CD4-positive, alpha-beta T cell treated with Interleukin-21 for 1 hour (primary cell): ENCODE measurements around the gene IL1F10.
"Not testable (repeated sequence)": the region's sequence is repeated elsewhere in the genome, so short reads cannot be mapped to it uniquely, and the experiment has no call there.

Experiments used
- DNase-seq: peaks from one replicate; pipeline ENCODE4 v3.0.0-alpha.2; 2020

IL1F10 gene

DNA sequence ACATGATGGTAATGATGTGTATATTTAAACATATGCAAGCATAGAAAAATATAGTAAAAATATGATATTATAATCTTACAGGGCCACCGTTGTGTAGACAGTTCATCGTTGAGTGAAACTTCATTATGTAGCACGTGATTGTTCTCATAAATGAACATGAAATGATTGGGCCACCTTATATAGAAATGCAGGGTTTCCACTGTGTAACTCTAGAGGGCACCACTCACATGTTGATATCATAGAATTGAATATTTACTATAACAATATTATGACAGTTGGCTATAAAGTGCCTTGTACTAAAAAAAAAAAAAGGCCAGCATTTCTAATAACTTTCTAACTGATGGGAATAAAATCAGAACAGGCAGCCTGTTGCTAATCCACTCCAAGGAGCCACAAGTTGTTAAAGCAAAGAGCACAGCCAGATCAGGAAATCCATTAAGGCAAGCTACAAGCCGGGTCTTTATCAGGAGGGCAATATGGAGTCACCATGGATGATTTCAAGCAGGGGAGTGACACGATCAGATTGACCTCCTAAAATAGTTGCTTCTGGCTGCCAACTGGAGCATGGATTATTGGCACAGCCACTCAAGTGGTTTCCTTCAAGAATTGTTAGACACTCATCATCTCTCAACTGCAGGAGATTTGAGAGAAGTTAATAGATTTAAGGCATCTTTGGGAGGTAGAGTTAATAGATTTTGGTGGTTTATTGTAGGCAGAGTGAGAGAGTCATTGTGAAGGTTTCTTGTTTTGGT is 16.7 kb downstream of the IL1F10 start:
- DNase-seq = peak; percentile 26

DNA sequence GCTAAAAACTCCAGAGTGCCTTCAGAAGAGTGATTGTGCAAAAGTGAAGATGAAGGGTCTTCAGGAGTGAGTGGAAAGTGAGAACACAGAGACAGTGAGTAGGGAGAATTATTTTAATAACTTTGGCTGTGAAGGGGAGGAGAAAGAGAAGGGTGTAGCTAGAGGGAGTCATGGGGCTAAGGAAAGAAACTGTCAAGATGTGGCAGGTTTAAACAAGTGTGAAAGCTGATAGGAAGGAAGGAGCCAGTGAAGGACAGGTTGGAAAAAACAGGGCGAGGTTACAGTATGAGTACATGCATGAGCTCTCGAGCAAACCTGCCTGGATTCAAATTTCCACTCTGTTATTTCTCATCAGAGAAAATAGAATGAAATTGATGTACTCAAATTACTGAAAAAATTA is 17.8 kb downstream of the IL1F10 start:
- no peak for DNase-seq

DNA sequence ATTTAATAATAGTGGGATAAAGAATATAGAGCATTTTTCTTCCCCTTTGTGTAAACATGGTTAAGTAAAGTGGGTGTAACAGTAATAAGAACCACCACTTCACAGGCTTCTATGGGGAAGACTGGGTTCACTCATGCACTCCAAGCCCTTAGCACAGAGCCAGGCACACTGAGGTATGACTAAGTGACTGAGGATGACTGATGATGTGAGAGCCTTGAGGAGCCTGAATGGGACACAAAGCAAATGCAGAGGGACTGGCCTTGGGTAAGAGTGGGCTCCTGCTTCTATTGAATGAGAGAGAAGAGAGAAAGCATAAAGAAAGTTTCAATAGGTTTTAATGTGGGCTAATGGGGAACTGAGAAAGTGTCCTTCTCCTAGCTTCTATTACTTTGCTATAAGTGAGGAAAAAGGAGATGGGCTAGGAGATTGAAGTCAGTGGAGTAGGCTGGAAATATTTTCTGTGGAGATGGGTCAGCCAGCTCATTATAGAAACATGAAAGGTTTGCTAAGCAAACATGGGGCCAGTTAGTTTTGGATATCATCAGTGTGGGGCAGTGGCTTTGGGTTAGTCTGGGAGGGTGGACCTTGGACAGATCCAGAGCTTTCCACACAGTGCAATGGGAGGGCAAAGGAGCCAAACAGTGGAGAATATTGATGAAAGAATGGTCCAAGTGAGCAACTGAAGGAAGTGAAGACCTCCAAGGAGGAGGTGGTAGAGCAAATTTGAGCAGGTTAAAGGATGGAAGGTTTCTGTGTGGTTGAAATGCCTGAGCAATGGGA is 20.6 kb downstream of the IL1F10 start:
- no peak for DNase-seq

DNA sequence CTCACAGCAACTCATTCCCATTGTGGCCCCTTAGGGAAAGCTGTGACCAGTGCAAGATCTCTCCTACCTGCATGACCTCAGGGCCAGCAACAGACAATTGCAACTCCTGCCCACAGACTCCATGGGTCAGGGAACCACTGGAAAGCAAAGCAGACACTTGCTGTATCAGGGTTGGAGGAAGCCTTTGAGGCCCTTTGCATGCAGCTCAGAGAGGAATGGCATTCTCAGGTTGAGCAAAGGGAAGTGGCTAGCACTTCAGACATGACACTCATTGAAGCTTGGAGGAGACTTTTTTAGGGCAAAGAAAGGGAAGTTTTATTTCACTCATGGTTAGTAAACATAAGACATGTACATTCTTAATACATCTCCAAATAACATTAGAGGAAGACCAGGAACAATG is 22.1 kb downstream of the IL1F10 start:
- no peak for DNase-seq

DNA sequence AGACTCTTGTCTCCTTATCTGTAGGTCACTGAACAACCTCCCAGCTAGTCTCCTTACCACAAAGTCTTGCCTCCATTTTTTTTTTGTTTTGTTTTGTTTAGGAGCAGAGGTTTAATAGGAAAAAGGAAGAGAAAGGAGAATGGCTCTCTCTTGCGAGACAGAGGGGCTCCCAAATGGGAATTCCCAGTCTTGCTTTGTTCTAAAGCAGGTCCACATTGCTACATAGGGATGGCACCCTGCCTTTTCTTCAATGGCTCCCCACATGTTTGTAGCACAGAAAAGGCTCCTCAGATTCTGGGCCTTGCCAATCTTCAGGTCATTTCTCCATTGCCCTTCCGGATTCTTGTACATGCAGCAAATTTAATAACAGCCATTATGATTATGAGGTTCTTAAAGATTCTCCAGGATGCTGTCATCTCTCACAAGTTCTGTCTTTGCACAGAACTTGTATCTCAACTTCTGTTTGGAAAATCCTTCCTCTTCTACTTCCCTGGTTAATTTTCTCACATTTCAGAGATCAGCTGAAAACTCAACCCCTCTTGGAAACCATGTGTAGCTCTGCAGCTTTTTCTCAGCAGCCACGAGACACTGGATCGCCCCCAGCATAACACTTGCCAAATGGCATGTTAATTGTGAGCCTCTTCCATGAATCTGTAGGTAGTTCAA is 23.6 kb downstream of the IL1F10 start:
- no peak for DNase-seq

DNA sequence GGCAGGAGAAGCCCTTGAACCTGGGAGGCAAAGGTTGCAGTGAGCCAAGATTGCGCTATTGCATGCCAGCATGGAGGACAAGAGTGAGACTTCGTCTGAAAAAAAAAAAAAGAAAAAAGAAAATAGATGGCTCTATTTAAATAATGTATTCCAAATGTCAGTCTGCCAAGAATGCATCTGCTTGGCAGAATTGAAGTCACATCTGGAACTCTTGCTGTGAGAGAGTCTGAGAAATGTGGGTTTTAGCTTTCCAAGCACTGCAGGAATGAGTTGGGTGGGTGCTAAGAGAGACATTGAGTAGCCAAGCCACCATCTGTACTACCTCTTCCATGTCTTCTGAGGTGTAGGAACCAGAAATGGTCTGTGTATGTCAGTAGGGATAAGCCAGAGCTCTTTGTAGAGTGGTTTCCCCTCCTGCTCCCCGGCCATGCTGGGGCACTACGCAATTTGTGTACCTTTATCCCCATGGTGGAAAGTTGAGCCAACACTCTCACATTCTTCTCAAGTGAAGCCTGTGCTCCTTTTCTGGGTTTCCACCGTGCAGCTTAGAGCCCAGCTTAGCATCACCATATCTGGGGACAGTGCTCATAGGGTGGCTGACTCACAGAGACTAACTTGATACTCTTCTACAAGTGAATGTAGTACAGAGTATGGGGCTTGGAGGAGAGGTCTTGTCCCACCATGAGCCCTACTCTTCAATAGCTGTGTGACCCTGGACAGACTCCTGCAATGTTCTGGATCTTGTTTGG is 25.3 kb downstream of the IL1F10 start:
- DNase-seq = no peak

DNA sequence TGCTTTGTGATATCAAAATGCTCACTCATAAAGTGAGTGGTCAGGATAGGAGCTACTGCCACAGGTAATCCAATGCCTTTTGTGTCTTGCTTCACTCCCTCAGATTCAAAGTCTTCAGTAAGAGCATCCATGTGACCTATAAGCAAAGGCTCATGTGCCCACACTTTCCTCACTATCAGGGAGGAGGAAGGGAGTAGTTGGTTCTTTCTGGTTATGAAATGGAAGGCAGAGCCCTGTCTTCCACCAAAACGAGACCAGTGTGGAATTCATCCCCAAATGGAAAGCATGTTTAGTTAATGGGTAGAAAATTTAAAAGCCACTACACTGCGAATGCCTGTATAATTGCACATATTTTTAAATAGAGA is 25.8 kb downstream of the IL1F10 start:
- DNase-seq = no peak

DNA sequence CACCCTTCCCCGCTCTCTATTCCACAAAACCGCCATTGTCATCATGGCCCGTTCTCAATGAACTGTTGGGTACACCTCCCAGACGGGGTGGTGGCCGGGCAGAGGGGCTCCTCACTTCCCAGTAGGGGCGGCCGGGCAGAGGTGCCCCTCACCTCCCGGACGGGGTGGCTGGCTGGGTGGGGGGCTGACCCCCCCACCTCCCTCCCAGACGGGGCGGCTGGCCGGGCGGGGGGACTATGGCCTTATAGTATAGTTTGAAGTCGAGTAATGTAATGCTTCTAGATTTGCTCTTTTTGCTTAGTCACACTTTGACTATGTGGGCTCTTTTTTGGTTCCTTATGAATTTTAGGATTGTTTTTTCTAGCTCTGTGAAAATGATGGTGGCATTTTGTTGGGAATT is 28.5 kb downstream of the IL1F10 start:
- not testable (repeated sequence) for DNase-seq

DNA sequence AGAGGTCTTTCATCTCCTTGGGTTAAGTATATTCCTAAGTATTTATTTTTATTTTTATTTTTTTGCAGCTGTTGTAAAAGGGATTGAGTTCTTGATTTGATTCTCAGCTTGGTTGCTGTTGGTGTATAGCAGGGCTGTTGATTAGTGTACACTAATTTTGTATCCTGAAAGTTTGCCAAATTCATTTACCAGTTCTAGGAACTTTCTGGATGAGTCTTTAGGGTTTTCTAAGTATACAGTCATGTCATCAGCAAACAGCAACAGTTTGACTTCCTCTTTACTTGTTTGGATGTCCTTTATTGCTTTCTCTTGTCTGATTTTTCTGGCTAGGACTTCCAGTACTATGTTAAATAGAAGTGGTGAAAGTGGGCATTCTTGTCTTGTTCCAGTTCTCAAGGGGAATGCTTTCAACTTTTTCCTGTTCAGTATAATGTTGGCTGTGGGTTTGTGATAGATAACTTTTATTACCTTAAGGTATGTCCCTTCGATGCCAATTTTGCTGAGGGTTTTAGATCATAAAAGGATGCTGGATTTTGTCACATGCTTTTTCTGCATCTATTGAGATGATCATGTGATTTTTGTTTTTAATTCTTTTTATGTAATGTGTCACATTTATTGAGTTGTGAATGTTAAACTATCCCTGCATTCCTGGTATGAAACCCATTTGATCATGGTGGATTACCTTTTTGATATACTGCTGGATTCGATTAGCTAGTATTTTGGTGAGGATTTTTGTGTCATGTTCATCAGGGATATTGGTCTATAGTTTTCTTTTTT is 29.3 kb downstream of the IL1F10 start:
- DNase-seq = not testable (repeated sequence)

DNA sequence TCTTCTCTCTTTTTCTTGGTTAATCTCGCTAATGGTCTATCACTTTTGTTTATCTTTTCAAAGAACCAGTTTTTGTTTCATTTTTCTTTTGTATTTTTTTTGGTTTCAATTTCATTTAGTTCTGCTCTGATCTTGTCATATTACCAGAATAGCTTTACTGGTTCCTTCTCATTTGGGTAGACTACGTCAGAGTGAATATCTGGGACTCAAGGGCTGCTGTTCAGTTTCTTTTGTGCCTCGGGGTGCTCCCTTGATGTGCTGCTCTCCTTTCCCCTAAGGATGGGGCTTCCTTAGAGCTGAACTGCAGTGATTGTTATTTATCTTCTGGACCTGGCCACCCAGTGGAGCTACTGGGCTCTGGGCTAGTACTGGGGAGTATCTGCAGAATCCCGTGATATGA is 30.3 kb downstream of the IL1F10 start:
- peak; percentile 39 for DNase-seq

DNA sequence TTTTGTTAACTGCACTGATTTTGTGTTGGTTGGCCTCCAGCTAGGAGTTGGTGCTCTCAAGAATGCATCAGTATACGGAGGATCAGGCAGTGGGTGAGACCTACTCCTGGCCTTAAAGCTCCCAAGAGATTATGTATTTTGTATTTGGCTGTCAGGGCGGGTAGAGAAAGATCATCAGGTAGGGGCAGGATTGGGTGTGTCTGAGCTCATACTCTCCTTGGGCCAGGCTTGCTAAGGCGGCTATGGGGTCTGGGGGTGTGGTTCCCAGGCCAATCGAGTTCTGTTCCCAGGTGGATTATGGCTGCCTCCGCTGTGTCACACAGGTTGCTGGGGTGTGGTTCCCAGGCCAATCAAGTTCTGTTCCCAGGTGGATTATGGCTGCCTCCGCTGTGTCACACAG is 30.8 kb downstream of the IL1F10 start:
- DNase-seq = no peak

DNA sequence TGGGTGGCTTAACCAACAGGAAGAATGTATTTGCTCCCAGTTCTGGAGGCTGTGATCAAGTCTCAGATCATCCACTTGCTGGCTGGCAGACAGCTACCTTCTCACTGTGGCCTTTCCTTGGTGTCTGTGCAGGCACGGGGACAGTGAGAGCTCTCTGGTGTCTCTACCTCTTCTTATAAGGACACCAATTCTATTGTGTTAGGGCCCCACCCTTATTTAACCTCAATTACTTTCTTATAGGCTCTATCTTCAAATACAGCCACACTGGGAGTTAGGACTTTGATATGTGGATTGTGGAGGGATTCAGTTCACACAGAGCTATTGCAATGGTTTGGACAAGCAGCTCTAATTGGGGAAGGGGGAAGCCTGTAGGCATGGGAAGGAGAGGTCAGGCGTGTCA is 34.4 kb downstream of the IL1F10 start:
- DNase-seq = no peak

DNA sequence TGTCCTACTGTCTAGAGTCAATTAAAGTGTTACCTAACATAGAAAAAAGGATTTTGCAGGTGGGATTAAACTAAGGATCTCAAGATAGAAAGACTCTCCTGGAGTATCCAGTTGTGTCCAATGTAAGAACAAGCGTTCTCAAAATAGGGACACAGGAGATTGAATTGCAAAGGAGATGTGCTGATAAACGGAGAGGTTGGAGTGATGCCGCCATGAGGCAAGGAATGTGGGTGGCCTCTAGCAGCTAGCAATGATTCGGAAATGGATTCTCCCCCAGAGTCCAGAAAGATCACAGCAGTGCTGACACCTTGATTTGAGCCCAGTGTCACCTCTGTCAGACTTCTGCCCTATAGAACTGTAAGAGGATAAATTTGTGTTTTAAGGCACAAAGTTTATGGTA is 35.5 kb downstream of the IL1F10 start:
- DNase-seq = no peak

DNA sequence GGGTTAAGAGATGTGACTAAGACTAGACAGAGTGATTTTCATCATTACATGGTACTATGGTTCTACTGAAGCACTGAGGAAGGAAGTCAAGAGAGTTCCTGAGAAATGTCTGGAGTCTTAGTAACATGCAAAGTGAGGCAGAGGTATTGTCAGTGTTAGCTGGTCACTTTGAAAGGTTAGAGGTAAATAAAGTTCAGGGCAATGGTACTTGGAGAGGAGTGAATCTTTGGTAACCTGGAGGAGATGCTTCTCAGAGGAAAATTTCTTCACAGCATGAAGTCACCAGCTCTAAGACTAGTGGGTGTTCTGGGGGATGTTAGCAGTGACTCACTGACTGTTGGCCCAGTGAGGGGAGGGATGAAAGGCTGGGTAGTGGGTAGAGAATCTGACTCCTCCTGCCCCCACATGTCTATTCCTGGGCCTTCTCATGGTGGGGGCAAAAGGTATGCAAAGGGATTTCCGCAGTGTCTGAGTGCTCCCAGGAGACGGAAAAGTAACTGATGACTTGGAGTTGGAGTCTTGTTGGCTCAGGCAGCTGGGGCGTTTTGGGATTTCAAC is 36.4 kb downstream of the IL1F10 start:
- no peak for DNase-seq

DNA sequence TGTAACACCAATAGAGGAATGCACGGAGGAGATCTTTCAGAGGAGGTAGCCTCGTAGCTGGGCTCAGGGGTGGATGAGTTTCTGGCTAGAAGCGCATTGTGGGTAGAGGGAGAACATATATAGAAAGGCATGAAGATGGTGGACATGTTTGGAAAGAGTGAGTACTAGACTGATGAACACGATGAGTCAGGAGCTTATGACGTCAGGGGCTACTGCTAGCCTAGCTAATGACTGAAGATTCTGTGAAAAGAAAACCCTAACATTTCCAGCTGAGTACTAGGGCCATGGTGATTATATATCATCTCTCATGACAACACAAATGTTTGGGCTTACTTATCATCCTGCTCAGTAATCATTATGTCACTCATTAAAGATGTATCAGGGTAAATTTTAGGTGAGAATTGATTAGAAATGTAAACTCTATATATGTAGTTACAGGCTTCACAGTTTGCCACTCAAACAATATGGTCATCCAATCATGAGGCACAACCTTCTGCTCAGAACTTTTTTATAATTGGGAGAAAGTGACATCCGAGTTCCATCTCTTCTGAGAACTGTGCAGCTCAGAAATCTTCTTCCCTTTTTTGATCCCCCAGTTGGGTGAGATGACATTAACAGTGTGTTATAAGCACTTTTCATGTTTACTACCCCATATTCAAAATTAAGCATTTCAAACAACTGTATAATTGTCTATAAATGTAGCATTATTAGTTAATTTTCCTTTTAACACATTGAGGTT is 37.4 kb downstream of the IL1F10 start:
- DNase-seq = no peak

DNA sequence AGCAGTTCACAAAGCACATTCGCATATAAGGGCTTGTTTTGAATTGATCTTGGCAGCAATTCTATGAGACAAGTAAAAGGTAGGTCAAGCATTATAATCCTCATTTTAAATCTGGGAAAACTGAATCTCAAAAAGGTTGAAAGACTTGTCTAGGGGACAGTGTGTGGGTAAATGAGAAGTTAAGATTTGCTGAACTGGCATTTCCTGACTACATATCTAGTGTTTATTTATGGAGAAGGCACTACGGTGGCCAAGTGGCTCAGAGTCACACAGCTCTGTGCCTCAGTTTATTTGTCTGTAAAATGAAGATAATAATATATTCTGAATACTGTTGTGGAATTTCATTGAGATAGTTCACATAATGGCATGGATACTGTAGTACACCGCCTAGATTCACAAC is 43.4 kb downstream of the IL1F10 start:
- DNase-seq = no peak

DNA sequence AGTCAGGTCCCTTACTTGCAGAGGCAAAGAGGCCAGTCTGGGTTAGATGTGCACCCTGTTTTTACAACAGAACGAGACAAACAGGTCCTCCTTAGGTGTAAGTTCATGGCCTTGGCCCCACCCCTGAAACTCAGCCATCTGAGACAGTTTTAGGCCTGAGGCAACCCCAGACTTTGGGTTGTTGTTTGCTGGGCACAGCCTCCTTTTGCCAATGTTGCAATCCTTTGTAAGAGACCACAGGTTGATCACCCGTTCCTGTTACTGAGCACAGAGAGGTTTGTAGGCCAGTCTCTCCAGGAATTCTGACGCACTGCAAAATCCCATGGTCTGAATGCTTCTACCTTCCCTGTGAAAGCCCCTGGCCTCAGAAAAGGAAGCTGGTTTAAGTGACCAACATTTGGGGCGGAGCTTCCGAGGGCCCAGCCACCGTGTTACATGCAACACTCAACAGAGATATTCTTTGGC is 44.1 kb downstream of the IL1F10 start:
- no peak for DNase-seq

DNA sequence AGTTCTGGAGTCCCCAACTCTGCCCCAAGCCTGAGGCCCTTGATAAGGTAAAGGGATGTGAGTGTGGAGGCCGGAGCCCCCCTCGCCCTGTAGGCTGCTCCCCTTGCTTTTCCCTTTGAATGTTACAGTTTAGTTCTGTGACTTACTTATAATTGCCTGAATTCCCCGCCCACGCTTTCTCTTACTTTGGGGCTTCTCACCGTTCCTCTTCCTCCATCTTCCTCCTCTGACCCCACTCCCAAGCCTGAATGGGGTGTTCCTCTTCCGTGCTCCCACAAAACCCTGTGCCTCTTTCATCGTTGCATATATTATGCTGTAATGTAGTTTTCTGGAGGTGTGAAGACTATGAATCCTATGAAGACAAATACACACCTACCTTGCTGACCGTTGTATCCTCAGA is 44.7 kb downstream of the IL1F10 start:
- DNase-seq = no peak

DNA sequence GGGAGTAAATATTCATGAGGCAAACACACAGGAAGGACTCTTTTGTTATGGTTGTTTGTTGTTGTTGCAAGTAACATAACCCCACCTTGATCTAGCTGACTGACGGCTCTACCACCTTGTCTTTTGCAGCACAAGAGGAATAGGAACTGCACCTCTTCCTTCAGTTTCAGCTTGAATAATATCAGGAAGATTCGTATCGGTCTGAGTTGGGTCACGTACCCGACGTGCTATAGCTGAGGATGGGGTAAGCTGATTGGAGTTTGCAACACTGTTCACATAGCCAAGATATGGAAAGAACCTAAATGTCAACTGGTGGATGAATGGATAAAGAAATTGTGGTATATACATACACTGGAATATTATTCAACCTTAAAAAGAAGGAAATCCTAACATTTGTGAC is 45.1 kb downstream of the IL1F10 start:
- DNase-seq = no peak

DNA sequence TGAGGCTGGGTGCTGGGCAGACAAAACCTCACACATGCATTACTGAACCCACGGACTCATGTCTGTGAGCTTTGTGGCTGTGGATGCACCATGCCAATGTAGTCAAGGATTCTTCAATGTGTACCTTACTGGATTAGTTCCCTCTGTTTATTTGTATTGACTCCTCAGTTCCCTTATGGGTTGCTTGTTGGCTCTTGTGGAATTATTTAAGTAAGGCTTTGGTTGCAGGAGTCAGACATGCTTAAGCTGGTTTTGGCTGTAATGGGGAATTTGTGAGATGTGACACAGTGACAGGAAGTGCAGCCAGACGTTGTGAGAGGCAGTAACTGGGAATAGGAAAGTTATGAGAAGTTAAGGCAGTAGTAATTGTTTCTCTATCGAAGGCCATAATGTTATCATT is 46.0 kb downstream of the IL1F10 start:
- DNase-seq = no peak

DNA sequence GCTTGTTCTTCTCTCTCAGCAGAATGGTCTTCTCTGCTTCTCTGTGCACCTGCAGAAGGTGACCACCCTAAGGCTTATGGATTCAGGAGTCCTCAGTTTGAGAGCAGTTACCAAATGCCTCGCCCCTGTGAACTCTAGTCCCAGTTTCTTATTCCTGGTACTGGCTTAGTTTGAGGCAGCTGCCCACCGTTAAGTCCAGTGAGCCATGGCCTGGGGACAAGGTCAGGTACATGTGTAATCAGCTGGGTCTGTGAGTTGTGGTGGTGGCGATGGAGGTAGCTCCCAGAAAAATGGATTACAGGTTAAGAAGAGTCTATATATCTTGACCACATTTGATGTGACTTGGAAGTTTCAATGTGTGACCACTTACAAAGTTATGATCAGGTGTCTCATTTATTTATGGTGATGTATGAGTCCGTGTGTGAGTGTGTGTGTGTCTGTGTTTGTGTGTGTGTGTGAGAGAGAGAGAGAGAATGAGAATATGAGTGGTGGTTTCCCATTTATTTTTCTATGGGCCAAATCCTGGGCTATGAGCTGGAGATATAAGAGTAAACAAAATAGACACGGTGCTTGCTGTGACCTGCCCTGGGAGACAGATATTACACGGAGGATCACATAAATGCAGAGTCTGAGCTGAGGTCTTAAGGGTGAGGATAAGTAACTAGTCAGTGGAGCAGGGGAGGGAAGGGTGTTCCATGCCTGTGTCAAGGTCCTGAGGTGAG is 46.6 kb downstream of the IL1F10 start:
- no peak for DNase-seq
